Neural progenitor cell (in vitro differentiated cells): ENCODE results near the gene MRM2. TPM values are rescaled to one million over a fixed set of nuclear protein-coding genes. Genes with fewer than 3 reads are reported as not detected.

Source experiments
- DNase-seq: peaks from one replicate; pipeline ENCODE4 v3.0.0-alpha.2; 2016; ENCODE audit warnings: low spot score
- H2AFZ ChIP-seq: fragments of 200-600 bp; sonication (generic); replicated peaks from 2 replicates; pipeline ENCODE4 v1.6.1; 2016; ENCODE audit warnings: antibody characterized with exemption
- H3F3A ChIP-seq: fragments of 200-600 bp; sonication (generic); 2 replicates; pipeline ENCODE4 v1.6.1; 2016; ENCODE audit warnings: antibody characterized with exemption, low read depth
- H3K27ac ChIP-seq: fragments of 200-600 bp; sonication (generic); 2 replicates; pipeline ENCODE4 v1.5.1; 2016; ENCODE audit warnings: mild to moderate bottlenecking
- H3K27me3 ChIP-seq: fragments of 200-600 bp; sonication (generic); 2 replicates; pipeline ENCODE4 v1.6.1; 2016; ENCODE audit warnings: mild to moderate bottlenecking, moderate library complexity
- H3K36me3 ChIP-seq: fragments of 200-600 bp; sonication (generic); 2 replicates; pipeline ENCODE4 v1.5.1; 2016
- H3K4me1 ChIP-seq: fragments of 200-600 bp; sonication (generic); 2 replicates; pipeline ENCODE4 v1.6.1; 2016; ENCODE audit warnings: mixed run types
- H3K4me2 ChIP-seq: fragments of 200-600 bp; sonication (generic); 2 replicates; pipeline ENCODE4 v1.6.1; 2016
- H3K4me3 ChIP-seq: fragments of 200-600 bp; sonication (generic); 2 replicates; pipeline ENCODE4 v1.5.1; 2016
- H3K79me2 ChIP-seq: fragments of 200-600 bp; sonication (generic); 2 replicates; pipeline ENCODE4 v1.6.1; 2016; ENCODE audit warnings: low read depth
- H3K9ac ChIP-seq: fragments of 200-600 bp; sonication (generic); 2 replicates; pipeline ENCODE4 v1.6.1; 2016
- H3K9me3 ChIP-seq: fragments of 200-600 bp; sonication (generic); 2 replicates; pipeline ENCODE4 v1.5.1; 2016; ENCODE audit warnings: low read depth
- H4K20me1 ChIP-seq: fragments of 200-600 bp; sonication (generic); 2 replicates; pipeline ENCODE4 v1.6.1; 2016; ENCODE audit warnings: low read depth
- H3K27ac Mint-ChIP-seq: 3 replicates; pipeline ENCODE4 v1.8.0; 2021; ENCODE audit warnings: mixed read lengths
- H3K27me3 Mint-ChIP-seq: 2 replicates; pipeline ENCODE4 v1.8.0; 2022; ENCODE audit warnings: low read depth, mild to moderate bottlenecking, inconsistent platforms, moderate library complexity, mixed read lengths; ENCODE audit not compliant: insufficient read depth
- H3K36me3 Mint-ChIP-seq: 3 replicates; pipeline ENCODE4 v1.8.0; 2021; ENCODE audit warnings: mixed read lengths
- H3K4me1 Mint-ChIP-seq: 3 replicates; pipeline ENCODE4 v1.8.0; 2021; ENCODE audit warnings: mixed read lengths
- H3K4me3 Mint-ChIP-seq: 3 replicates; pipeline ENCODE4 v1.8.0; 2021; ENCODE audit warnings: mild to moderate bottlenecking, moderate library complexity, mixed read lengths
- H3K9me3 Mint-ChIP-seq: 3 replicates; pipeline ENCODE4 v1.8.0; 2020; ENCODE audit warnings: mixed read lengths
- CTCF ChIP-seq: fragments of 200-600 bp; sonication (generic); IDR thresholded peaks from 2 replicates; pipeline ENCODE4 v1.5.1; 2017; ENCODE audit warnings: antibody characterized with exemption, mild to moderate bottlenecking
- EZH2 ChIP-seq: fragments of 200-600 bp; sonication (generic); IDR thresholded peaks from 2 replicates; pipeline ENCODE4 v1.6.1; 2017; ENCODE audit warnings: antibody characterized with exemption, mild to moderate bottlenecking, moderate library complexity
- EZH2phosphoT487 ChIP-seq: fragments of 200-600 bp; sonication (generic); IDR thresholded peaks from 2 replicates; pipeline ENCODE4 v1.6.1; 2017; ENCODE audit warnings: antibody characterized with exemption
- total RNA-seq: library from RNA; depleted of rRNA; stranded (reverse); fragments of >200 nt; gene quantifications from 2 replicates; pipeline ENCODE4 v1.2.3, GENCODE V29; 2015; ENCODE audit warnings: low replicate concordance

MRM2 gene
- total RNA-seq, 1 donor from 2014 or later = 34.3 TPM

GRCh38 chr7:2260820-2261219 lies 18.8 kb upstream of the MRM2 start:
- H3K4me1 ChIP-seq = no peaks in the 10 kb centered on the region
- Mint-ChIP-seq H3K9me3 (no peaks in the 10 kb centered on the region), H3K4me3 (no peak overlapping the region), H3K27me3 (peaks cover 5% of the 10 kb centered on the region), H3K4me1 (peaks cover 4% of the 10 kb centered on the region), H3K36me3 (peaks cover 11% of the 10 kb centered on the region), H3K27ac (no peak overlapping the region)
- TF ChIP-seq EZH2 (no peak), CTCF (no peak), EZH2phosphoT487 (no peak)
- H3K27me3 ChIP-seq = no peaks in the 10 kb centered on the region
- no peak for DNase-seq
- no peaks in the 10 kb centered on the region for H3K9me3 ChIP-seq
- no peak overlapping the region for H3K9ac ChIP-seq
- H3K36me3 ChIP-seq = no peaks in the 10 kb centered on the region
- H2AFZ ChIP-seq = no peak overlapping the region
- no peak overlapping the region for H3K4me3 ChIP-seq
- no peaks in the 10 kb centered on the region for H3K79me2 ChIP-seq
- no peaks in the 10 kb centered on the region for H3F3A ChIP-seq
- H3K27ac ChIP-seq = no peak overlapping the region
- H3K4me2 ChIP-seq = no peak overlapping the region
- no peaks in the 10 kb centered on the region for H4K20me1 ChIP-seq

GRCh38 chr7:2259480-2259879 lies 17.5 kb upstream of the MRM2 start:
- H3K36me3 Mint-ChIP-seq = peaks cover 13% of the 10 kb centered on the region
- peak overlapping the region; percentile 43 for H3K27ac Mint-ChIP-seq
- no peaks in the 10 kb centered on the region for H3K9me3 Mint-ChIP-seq

GRCh38 chr7:2258661-2259365 lies 16.8 kb upstream of the MRM2 start:
- Mint-ChIP-seq H3K4me3 (no peak overlapping the region), H3K27me3 (peaks cover 7% of the 10 kb centered on the region), H3K9me3 (no peaks in the 10 kb centered on the region), H3K4me1 (no peaks in the 10 kb centered on the region), H3K27ac (no peak overlapping the region), H3K36me3 (peaks cover 7% of the 10 kb centered on the region)
- no peaks in the 10 kb centered on the region for H4K20me1 ChIP-seq
- H3K79me2 ChIP-seq = no peaks in the 10 kb centered on the region
- H3K9ac ChIP-seq = peak overlapping the region; percentile 32
- H3K27ac ChIP-seq = no peak overlapping the region
- no peaks in the 10 kb centered on the region for H3F3A ChIP-seq
- no peaks in the 10 kb centered on the region for H3K9me3 ChIP-seq
- DNase-seq = no peak
- no peak overlapping the region for H2AFZ ChIP-seq
- H3K4me3 ChIP-seq = no peak overlapping the region
- no peaks in the 10 kb centered on the region for H3K36me3 ChIP-seq
- H3K4me1 ChIP-seq = no peaks in the 10 kb centered on the region
- no peaks in the 10 kb centered on the region for H3K27me3 ChIP-seq
- no peak overlapping the region for H3K4me2 ChIP-seq
- no peak for TF ChIP-seq CTCF
- no peak for TF ChIP-seq EZH2phosphoT487
- no peak for TF ChIP-seq EZH2

More at GRCh38 chr7:2259480-2259879, 17.5 kb upstream of the MRM2 start:
- TF ChIP-seq CTCF (no peak), EZH2phosphoT487 (no peak), EZH2 (no peak)
- peaks cover 4% of the 10 kb centered on the region for H3K4me1 Mint-ChIP-seq
- Histone ChIP-seq H3K27me3 (no peaks in the 10 kb centered on the region), H3K4me3 (no peak overlapping the region), H3K9me3 (no peaks in the 10 kb centered on the region), H2AFZ (no peak overlapping the region), H4K20me1 (no peaks in the 10 kb centered on the region), H3K9ac (peak overlapping the region; percentile 32), H3K4me2 (no peak overlapping the region), H3K27ac (no peak overlapping the region), H3K79me2 (no peaks in the 10 kb centered on the region), H3K36me3 (no peaks in the 10 kb centered on the region), H3F3A (no peaks in the 10 kb centered on the region), H3K4me1 (no peaks in the 10 kb centered on the region)
- no peak for DNase-seq
- H3K4me3 Mint-ChIP-seq = no peak overlapping the region
- H3K27me3 Mint-ChIP-seq = peaks cover 7% of the 10 kb centered on the region
